22Rv1 (cell line): ENCODE results near the gene ALKAL2.

Experiments used
- CTCF ChIP-seq: fragments of 450-650 bp; IDR thresholded peaks from 2 replicates; pipeline ENCODE4 v1.5.1; 2017; ENCODE audit warnings: mild to moderate bottlenecking
- ZFX ChIP-seq: fragments of 450-650 bp; IDR thresholded peaks from 2 replicates; pipeline ENCODE4 v1.6.1; 2017; ENCODE audit warnings: antibody characterized with exemption, borderline replicate concordance

DNA sequence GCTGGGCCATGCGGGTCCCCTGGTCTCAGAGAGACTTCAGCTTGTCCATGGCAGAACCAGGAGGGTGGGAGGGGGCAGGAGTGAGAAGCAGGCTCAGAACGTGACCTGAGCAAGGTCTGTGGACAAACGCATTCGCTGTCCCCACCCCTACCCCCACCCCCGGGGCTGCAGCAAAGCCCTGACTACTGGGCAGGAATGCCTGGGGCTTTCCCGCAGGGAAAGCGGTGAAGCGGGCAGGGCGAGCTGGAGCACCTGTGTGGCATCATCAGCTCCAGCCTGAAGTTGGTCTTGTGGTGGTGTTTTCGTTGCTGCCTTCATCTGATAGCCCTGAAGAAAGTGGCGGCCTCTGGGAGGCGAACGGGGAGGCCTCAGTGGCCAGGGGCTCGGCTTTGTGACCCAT is 26.1 kb upstream of the ALKAL2 start:
- no peak for TF ChIP-seq ZFX
- TF ChIP-seq CTCF: no peak
